ENCODE data around the gene RPS6KA3.
A peak's percentile ranks its signal among the peaks of the same experiment; 100 is the strongest.
"Not testable (repeated sequence)": the region's sequence is repeated elsewhere in the genome, so short reads cannot be mapped to it uniquely, and the experiment has no call there.

The RPS6KA3 gene

GRCh38 chrX:20265726-20266681 is 705 bp downstream of the RPS6KA3 start:
- no peak for DNase-seq (ENCODE audit: low read depth in 1 of 2, low spot score in 1 of 2)

DNA sequence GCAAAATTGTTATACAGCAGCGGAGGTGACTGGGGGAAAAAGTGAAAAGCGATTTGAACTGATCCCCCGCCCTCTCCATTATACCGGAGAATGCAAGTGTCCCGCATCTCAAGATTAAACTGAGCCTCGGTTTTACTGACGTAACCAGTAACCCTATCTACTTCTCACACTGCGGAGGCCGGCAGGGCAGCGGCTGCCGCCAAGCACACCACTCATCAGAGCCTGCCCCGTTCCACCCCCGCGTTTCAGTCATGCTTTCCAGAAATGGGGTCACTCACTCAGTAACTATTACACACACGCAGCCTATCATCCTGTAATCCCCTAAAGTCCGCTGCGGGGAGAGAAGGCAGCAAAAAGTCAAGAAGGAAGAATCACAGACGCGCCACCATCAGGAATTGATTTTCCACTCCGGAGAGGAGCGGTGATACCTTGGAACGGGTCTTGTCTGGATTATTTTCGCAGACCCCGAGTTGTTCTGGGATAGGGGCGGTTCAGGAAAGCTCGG is 1.4 kb downstream of the RPS6KA3 start:
- peak; percentile 16 to 21 for DNase-seq (ENCODE audit: low read depth in 1 of 2, low spot score in 1 of 2)

DNA sequence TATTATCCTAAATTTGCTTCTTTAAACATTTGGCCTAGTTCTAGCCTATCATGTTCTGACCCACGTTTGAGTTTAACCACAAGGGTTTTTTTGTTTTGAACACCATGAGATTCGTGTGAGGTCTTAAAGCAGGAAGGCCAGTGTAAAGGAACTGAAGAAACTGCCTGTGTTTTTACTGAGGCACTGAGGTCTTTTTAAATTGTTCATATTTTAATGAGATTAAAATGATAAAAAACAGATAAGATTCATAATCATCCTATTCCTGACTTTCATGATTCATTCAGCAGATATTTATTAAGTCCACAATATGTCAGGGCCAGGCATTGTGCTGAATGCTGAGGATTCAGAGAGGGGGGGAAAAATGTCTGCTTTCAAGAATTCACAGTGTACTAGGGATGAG is 3.2 kb downstream of the RPS6KA3 start:
- DNase-seq (ENCODE audit: low read depth in 1 of 2, low spot score in 1 of 2), result no peak

DNA sequence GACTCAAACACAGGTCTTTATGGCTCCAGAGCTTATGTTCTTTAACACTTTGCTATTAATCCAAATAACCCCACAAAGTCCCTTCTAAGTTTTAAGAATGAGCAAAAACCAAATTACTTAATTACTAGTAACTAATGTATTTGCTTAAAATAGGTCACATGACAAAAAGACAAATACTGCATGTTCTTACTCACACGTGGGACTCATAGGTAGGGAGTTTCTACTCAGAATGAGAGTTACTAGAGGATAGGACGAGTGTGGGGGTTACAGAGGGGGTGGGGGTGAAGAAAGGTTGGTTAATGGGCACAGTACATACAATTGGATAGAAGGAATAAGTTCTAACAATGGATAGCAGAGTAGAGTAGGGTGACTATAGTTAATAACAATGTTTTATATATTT is 5.8 kb downstream of the RPS6KA3 start:
- DNase-seq (ENCODE audit: low read depth in 1 of 2, low spot score in 1 of 2), result no peak

DNA sequence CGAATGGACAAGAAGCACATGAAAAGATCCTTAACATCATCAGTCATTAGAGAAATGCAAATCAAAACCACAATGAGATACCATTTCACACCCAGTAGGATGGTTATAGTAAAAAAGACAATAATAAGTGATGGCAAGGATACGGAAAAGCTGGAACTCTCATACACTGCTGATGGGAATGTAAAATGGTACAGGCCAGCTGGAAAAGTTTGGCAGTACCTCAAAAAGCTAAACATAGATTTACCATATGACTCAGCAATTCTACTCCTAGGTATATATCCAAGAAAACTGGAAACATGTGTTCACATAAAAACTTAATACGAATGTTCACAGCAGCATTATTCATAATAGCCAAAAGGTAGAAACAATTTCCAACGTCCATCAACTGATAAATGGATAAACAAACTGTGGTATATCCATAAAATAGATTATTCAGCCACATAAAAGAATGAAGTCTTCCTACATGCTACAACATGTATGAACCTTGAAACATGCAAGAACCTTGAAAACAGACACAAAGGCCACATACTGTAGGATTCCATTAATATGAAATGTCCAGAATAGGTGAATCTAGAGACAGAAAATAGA is 11.9 kb downstream of the RPS6KA3 start:
- no peak for DNase-seq (ENCODE audit: low read depth in 1 of 2, low spot score in 1 of 2)

GRCh38 chrX:20253232-20253543 is 13.5 kb downstream of the RPS6KA3 start:
- DNase-seq (ENCODE audit: low read depth in 1 of 2, low spot score in 1 of 2), result no peak

GRCh38 chrX:20252381-20253231 is 14.1 kb downstream of the RPS6KA3 start:
- DNase-seq (ENCODE audit: low read depth in 1 of 2, low spot score in 1 of 2), result peak; percentile 51 to 53

GRCh38 chrX:20251691-20252090 is 15.0 kb downstream of the RPS6KA3 start:
- DNase-seq (ENCODE audit: low read depth in 1 of 2, low spot score in 1 of 2), result no peak

DNA sequence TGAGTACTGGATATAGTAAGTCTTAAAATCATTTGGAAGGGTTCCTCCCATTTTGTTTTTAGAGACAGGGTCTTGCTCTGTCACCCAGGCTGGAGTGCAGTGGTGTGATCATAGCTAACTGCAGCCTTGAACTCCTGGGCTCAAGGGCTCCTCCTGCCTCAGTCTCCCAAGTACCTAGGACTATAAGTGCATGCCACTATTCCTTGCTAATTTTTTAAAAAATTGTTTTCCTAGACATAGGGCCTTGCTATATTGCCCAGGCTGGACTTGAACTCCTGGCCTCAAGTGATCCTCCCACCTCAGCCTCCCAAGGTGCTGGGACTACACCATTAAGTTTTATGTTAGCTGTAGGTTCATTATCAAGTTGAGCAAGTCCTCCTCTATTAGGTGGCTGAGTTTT is 16.6 kb downstream of the RPS6KA3 start:
- DNase-seq (ENCODE audit: low read depth in 1 of 2, low spot score in 1 of 2), result not testable (repeated sequence)

GRCh38 chrX:20248592-20249192 is 18.0 kb downstream of the RPS6KA3 start:
- no peak for DNase-seq (ENCODE audit: low read depth in 1 of 2, low spot score in 1 of 2)

- no peak for DNase-seq (ENCODE audit: low read depth in 1 of 2, low spot score in 1 of 2)
Observed at GRCh38 chrX:20244931-20245330, 21.8 kb downstream of the RPS6KA3 start.

DNA sequence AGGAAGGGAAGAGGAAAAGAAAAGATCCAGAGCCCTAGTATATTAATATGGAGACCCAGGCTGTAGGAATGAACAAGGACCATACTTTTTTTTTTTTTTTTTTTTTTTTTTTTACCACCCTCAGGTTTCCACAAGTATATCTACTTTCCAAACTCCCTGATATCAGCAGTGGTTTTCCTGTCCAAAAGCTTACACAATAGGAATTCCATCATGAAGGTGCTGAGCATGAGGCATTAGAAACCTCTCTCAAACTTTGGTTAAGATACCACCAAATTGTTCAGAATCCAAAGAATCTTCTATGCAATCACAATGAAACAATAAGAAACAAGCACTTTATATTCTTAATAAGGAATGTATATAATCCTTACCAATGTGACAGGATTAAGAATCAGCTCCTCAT is 26.5 kb downstream of the RPS6KA3 start:
- no peak for DNase-seq (ENCODE audit: low read depth in 1 of 2, low spot score in 1 of 2)

GRCh38 chrX:20237864-20238263 is 28.8 kb downstream of the RPS6KA3 start:
- DNase-seq (ENCODE audit: low read depth in 1 of 2, low spot score in 1 of 2), result no peak

DNA sequence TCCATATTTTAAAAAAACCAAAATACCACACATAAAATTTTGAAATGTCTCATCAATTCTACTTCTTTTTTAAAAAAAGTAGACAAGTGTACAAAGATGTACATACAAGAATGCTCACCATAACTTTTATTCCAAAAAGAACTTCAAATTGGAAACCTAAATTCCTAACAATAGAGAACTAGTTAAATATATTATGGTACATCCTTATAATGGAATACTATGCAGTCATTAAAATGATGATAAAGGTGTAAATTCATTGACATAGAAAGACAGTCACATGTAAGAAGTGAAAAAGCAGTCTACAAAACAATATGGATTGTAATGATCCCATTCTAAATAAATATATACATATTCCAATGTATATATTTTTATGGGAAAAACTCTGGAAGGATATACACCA is 31.0 kb downstream of the RPS6KA3 start:
- DNase-seq (ENCODE audit: low read depth in 1 of 2, low spot score in 1 of 2), result no peak

DNA sequence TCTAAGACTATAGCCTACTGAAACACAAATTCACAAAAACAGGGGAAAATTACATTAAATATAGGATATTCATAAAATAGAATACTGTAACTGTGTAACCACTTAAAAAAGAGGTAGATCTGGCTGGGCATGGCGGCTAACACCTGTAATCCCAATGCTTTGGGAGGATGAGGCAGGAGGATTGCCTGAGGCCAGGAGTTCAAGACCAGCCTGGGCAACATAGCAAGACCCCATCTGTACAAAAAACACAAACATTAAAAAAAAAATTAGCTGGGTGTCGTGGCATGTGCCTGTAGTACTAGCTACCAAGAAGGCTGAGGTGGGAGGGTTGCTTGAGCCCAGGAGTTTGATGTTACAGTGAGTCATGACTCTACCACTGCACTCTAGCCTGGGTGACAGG is 33.4 kb downstream of the RPS6KA3 start:
- DNase-seq (ENCODE audit: low read depth in 1 of 2, low spot score in 1 of 2), result no peak

DNA sequence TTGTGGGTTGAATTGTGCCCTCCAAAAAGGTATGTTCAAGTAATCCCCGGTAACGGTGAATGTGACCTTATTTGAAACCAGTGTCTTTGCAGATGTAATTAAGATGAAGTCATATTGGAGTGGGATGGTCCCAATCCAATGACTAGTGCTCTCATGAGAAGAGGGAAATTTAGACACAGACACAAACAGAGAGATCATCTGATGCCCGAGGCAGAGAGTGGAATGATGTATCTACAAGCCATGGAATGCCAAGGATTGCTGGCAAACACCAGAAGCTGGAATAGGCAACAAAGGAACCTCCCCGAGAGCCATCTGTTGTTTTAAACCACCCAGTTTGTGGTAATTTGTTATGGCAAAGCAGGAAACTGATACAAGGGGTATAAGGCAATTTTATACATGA is 35.1 kb downstream of the RPS6KA3 start:
- DNase-seq (ENCODE audit: low read depth in 1 of 2, low spot score in 1 of 2), result no peak

GRCh38 chrX:20230406-20230805 is 36.3 kb downstream of the RPS6KA3 start:
- no peak for DNase-seq (ENCODE audit: low read depth in 1 of 2, low spot score in 1 of 2)

DNA sequence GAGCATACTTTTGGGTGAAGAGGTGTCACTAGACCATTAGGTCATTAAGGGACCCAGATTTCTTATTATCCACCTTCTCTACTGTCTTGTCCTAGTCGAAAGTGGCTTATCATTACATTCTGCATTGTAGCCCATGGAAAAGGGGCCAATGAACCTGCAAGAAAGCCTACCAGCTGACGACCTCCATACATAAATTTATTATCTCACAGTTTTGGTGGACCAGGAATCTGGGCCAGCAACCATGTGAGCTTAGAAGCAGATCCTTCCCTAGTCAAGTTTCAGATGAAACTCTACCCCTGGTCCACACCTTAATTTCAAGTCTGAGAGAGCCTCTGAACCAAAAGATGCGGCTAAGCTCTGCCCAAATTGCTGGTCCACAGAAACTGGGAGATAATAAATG is 37.6 kb downstream of the RPS6KA3 start:
- DNase-seq (ENCODE audit: low read depth in 1 of 2, low spot score in 1 of 2), result no peak

- no peak for DNase-seq (ENCODE audit: low read depth in 1 of 2, low spot score in 1 of 2)
Observed at GRCh38 chrX:20228245-20228644, 38.5 kb downstream of the RPS6KA3 start.

GRCh38 chrX:20227116-20227515 is 39.6 kb downstream of the RPS6KA3 start:
- no peak for DNase-seq (ENCODE audit: low read depth in 1 of 2, low spot score in 1 of 2)

DNA sequence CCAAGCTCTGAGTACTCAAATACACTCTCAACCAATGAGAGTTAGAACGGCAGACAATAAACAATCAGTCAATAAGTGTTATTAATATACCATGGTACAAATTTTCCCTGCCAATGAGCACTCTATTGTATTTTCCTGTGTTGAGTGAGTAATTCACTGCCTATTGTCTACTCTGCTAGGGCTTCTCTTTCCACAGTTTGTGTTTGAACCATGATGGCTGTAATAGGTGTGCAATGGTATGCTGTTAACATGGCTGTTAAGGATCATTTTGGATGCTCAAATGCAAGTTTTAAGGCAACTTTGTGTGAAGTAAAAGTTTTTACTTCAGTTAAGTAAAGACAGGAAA is 41.2 kb downstream of the RPS6KA3 start:
- no peak for DNase-seq (ENCODE audit: low read depth in 1 of 2, low spot score in 1 of 2)
